Caco-2 (cell line): Measurements from ENCODE around the gene RAB30. TPM values are rescaled to one million over a fixed set of nuclear protein-coding genes. Genes with fewer than 3 reads are reported as not detected.

Experiments used
- BruUV-seq: library from RNA; stranded (reverse); fragments of 400-500 nt; replicated peaks from 2 replicates; lab custom pipeline; 2021; lab: Mats Ljungman, UMichigan
- CTCF ChIA-PET: fragments of 300-600 bp; sonication (Branson Sonifier 250); formaldehyde crosslinking; loops from one replicate; lab custom pipeline; 2022; ENCODE audit warnings: antibody characterized with exemption; lab: Charles Lee
- POLR2A ChIA-PET: fragments of 300-600 bp; sonication (Branson Sonifier 250); formaldehyde crosslinking; loops from one replicate; lab custom pipeline; 2022; ENCODE audit warnings: antibody characterized with exemption; lab: Charles Lee
- DNase-seq, 2 experiments: peaks; one replicate each; pipeline versions ENCODE4 v3.0.0 to v3.0.0-alpha.2; 2020 to 2022
- H3K27me3 ChIP-seq: replicated peaks from 2 replicates; pipeline ENCODE4 v1.6.0; 2011; ENCODE audit warnings: low read length; ENCODE audit not compliant: control insufficient read depth, insufficient read depth
- H3K36me3 ChIP-seq: 2 replicates; pipeline ENCODE4 v1.5.1; 2011; ENCODE audit warnings: low read length; ENCODE audit not compliant: control insufficient read depth, insufficient read depth
- H3K4me1 ChIP-seq: fragments of 250-450 bp; sonication (Bioruptor Pico); 2 replicates; pipeline ENCODE4 v1.5.1; 2020; ENCODE audit warnings: mild to moderate bottlenecking
- H3K4me3 ChIP-seq: 2 replicates; pipeline ENCODE4 v1.5.1; 2011; ENCODE audit warnings: low read depth, mild to moderate bottlenecking, control low read depth, low read length
- H3K9me3 ChIP-seq: fragments of 250-450 bp; sonication (Bioruptor Pico); 2 replicates; pipeline ENCODE4 v1.5.1; 2020; ENCODE audit warnings: mild to moderate bottlenecking, moderate library complexity
- H3K27ac Mint-ChIP-seq: one replicate; pipeline ENCODE4 v1.8.0; 2022; ENCODE audit warnings: mixed read lengths; ENCODE audit not compliant: unreplicated experiment
- H3K27me3 Mint-ChIP-seq: one replicate; pipeline ENCODE4 v1.8.0; 2022; ENCODE audit warnings: mixed read lengths; ENCODE audit not compliant: insufficient read depth, unreplicated experiment
- H3K36me3 Mint-ChIP-seq: one replicate; pipeline ENCODE4 v1.8.0; 2022; ENCODE audit warnings: mild to moderate bottlenecking, mixed read lengths; ENCODE audit not compliant: insufficient read depth, unreplicated experiment
- H3K4me1 Mint-ChIP-seq: one replicate; pipeline ENCODE4 v1.8.0; 2022; ENCODE audit warnings: low read depth, mixed read lengths; ENCODE audit not compliant: unreplicated experiment
- H3K4me3 Mint-ChIP-seq: one replicate; pipeline ENCODE4 v1.8.0; 2022; ENCODE audit warnings: mild to moderate bottlenecking, moderate library complexity, mixed read lengths; ENCODE audit not compliant: unreplicated experiment
- H3K9me3 Mint-ChIP-seq: one replicate; pipeline ENCODE4 v1.8.0; 2022; ENCODE audit warnings: mixed read lengths; ENCODE audit not compliant: unreplicated experiment
- CTCF ChIP-seq, 2 experiments: fragments of 200-600 bp in 1 of 2; IDR thresholded peaks; 1 replicate in 1 of 2; 2 replicates in 1 of 2; pipeline versions ENCODE4 v1.5.1 to v1.8.0; 2011 to 2022; ENCODE audit warnings: antibody characterized with exemption in 1 of 2, control low read depth in 1 of 2, inconsistent platforms in 1 of 2, low read depth in 1 of 2, low read length in 1 of 2, mild to moderate bottlenecking in 1 of 2, moderate library complexity in 1 of 2; ENCODE audit not compliant: insufficient read depth in 1 of 2, severe bottlenecking in 1 of 2, unreplicated experiment in 1 of 2
- intact Hi-C: fragments of 100-400 bp; cut with micrococcal nuclease; formaldehyde crosslinking; loops from one replicate; pipeline ENCODE4 v1.10.0; 2022; ENCODE audit not compliant: unreplicated experiment
- total RNA-seq: library from RNA; stranded (reverse); gene quantifications from 2 replicates; pipeline ENCODE4 v1.2.3, GENCODE V29; 2022

Gene RAB30
- total RNA-seq, 1 experiment from 2014 or later: 13.5 TPM

GRCh38 chr11:83070731-83071566 lies 748 bp downstream of the RAB30 start:
- Histone ChIP-seq H3K9me3 (no peaks in the 10 kb centered on the region), H3K4me3 (peak overlapping the region; percentile 57), H3K36me3 (peaks cover 2% of the 10 kb centered on the region; the same call in 1 of the 2 replicates), H3K27me3 (no peaks in the 10 kb centered on the region), H3K4me1 (peaks cover 33% of the 10 kb centered on the region)
- POLR2A ChIA-PET: interaction anchor here (0.6 to 3.0 kb wide), 14 partner anchors 8 to 215 kb away, joined by 3 to 42 read pairs (median 4); partner anchors contain the start of genes ANKRD42, CCDC90B, DDIAS and PCF11
- TSS peak; percentile 70 for BruUV-seq
- intact Hi-C loops: loop anchor here (1.0 to 10.0 kb wide), 9 partner anchors 63 to 644 kb away; partner anchors contain the start of genes ANKRD42, CCDC90B and DDIAS
- TF ChIP-seq CTCF (IDR thresholded peaks at IDR 0.05; ENCODE audit: insufficient read depth in 1 of 2, low read depth in 1 of 2, low read length in 1 of 2, severe bottlenecking in 1 of 2, unreplicated experiment in 1 of 2): peak in 1 of 2 experiments; percentile 7
- peak; percentile 53 to 59 for DNase-seq
- Mint-ChIP-seq H3K36me3 (peaks cover 21% of the 10 kb centered on the region), H3K27me3 (no peaks in the 10 kb centered on the region), H3K27ac (no peak overlapping the region), H3K4me3 (no peak overlapping the region), H3K4me1 (peaks cover 26% of the 10 kb centered on the region), H3K9me3 (no peaks in the 10 kb centered on the region)
- CTCF ChIA-PET: interaction anchor here (0.8 to 2.4 kb wide), 9 partner anchors 15 to 203 kb away, joined by 3 to 11 read pairs (median 8); partner anchors contain the start of genes DDIAS, PCF11 and PRCP

DNA sequence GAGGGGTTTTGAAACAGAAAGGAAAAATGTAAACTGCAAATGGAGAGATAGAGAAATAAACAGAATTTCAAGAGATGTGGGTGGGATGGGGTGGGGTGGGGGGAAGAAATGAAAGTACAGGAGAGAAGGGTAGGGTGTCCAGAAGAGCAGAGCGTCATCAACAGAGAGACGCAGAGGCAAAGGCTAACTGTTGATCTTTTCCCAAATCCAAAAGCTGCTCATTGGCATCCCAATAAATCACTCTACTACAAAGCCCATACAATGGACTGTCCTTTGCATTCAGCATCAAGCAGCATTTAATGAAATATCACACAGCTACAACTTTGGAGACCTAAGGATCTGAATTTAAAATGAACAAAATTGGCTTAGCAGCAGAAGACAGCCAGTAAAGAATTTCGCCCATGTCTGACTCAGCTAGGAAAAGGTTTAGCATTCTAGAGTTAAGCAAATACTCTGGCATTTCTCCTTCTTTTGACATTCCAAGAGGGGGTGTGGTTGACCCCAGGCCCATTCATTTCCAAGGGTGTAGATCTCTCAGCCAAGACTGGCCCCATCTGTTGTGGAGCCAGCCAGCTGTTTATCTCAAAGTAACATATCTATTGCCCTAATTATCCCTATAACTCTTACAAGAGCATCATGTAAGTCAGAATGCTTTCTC lies 1.5 kb downstream of the RAB30 start:
- Histone ChIP-seq H3K4me1 (peaks cover 33% of the 10 kb centered on the region), H3K9me3 (no peaks in the 10 kb centered on the region), H3K27me3 (no peaks in the 10 kb centered on the region), H3K4me3 (peak overlapping the region; percentile 57), H3K36me3 (peaks cover 2% of the 10 kb centered on the region; the same call in 1 of the 2 replicates)
- Mint-ChIP-seq H3K9me3 (no peaks in the 10 kb centered on the region), H3K4me3 (no peak overlapping the region), H3K36me3 (peaks cover 18% of the 10 kb centered on the region), H3K27ac (peak overlapping the region; percentile 53), H3K4me1 (peaks cover 26% of the 10 kb centered on the region), H3K27me3 (no peaks in the 10 kb centered on the region)
- ChIA-PET POLR2A (interaction anchor here (0.7 to 3.0 kb wide), 3 partner anchors 86 to 236 kb away, joined by 3 to 42 read pairs (median 3); partner anchors contain the start of genes DDIAS and PCF11), CTCF (interaction anchor here (0.8 to 2.4 kb wide), 3 partner anchors 87 to 143 kb away, joined by 3 to 11 read pairs (median 8); partner anchors contain the start of gene PCF11)
- BruUV-seq: no TSS peak
- intact Hi-C loops: loop anchor here (2.0 to 10.0 kb wide), 4 partner anchors 148 to 645 kb away; partner anchors contain the start of gene CCDC90B
- TF ChIP-seq CTCF (IDR thresholded peaks at IDR 0.05; ENCODE audit: insufficient read depth in 1 of 2, low read depth in 1 of 2, low read length in 1 of 2, severe bottlenecking in 1 of 2, unreplicated experiment in 1 of 2): no peak
- peak; percentile 68 to 72 for DNase-seq
